SK-N-SH (cell line): ENCODE measurements around the gene EXOC6B.

Source experiments
- JUND ChIP-seq: IDR thresholded peaks from 2 replicates; pipeline ENCODE4 v1.4.0; 2012
- MEF2A ChIP-seq: IDR thresholded peaks from 2 replicates; pipeline ENCODE4 v1.4.0; 2012; ENCODE audit warnings: low read depth, borderline replicate concordance
- POLR2AphosphoS5 ChIP-seq: IDR thresholded peaks from 2 replicates; pipeline ENCODE4 v1.6.1; 2012; ENCODE audit warnings: low read depth, low read length
- SMC3 ChIP-seq: IDR thresholded peaks from 2 replicates; pipeline ENCODE4 v1.6.1; 2012; ENCODE audit warnings: low read depth, low read length, improper control_type of control experiment
- TF ChIP-seq, protein P1 (sequence below): fragments of 200-600 bp; sonication (generic); IDR thresholded peaks from 2 replicates; pipeline ENCODE4 v1.6.1; 2017; ENCODE audit warnings: antibody characterized with exemption, mild to moderate bottlenecking, moderate library complexity
- TF ChIP-seq, protein P2 (sequence below): IDR thresholded peaks from 2 replicates; pipeline ENCODE4 v1.6.1; 2012; ENCODE audit warnings: mild to moderate bottlenecking, low read depth, low read length, moderate library complexity
- TF ChIP-seq, protein P3 (sequence below): fragments of 150-350 bp; IDR thresholded peaks from 2 replicates; pipeline ENCODE4 v1.6.1; 2017; ENCODE audit warnings: antibody characterized with exemption, low read length, low read depth, borderline replicate concordance
- TF ChIP-seq, protein P4 (sequence below): IDR thresholded peaks from 2 replicates; pipeline ENCODE4 v1.4.0; 2012; ENCODE audit warnings: low read depth

DNA sequence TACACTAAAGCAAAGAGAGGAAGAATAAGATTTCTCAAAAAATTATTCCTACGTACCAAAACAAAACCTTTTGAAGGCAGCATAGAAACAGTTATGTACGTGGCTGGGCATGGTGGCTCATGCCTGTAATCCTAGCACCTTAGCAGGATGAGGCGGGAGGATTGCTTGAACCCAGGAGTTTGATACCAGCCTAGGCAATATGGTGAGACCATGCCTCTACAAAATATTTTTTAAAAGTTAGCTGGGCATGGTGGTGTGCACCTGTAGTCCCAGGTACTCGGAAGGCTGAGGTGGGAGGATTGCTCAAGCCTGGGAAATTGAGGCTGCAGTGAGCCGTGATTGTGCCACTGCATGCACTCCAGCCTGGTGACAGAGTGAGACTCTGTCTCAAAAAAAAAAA is 663.3 kb downstream of the EXOC6B start:
- TF ChIP-seq, protein P1, sequence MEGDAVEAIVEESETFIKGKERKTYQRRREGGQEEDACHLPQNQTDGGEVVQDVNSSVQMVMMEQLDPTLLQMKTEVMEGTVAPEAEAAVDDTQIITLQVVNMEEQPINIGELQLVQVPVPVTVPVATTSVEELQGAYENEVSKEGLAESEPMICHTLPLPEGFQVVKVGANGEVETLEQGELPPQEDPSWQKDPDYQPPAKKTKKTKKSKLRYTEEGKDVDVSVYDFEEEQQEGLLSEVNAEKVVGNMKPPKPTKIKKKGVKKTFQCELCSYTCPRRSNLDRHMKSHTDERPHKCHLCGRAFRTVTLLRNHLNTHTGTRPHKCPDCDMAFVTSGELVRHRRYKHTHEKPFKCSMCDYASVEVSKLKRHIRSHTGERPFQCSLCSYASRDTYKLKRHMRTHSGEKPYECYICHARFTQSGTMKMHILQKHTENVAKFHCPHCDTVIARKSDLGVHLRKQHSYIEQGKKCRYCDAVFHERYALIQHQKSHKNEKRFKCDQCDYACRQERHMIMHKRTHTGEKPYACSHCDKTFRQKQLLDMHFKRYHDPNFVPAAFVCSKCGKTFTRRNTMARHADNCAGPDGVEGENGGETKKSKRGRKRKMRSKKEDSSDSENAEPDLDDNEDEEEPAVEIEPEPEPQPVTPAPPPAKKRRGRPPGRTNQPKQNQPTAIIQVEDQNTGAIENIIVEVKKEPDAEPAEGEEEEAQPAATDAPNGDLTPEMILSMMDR, result no peak
- no peak for TF ChIP-seq MEF2A
- TF ChIP-seq JUND, result no peak
- TF ChIP-seq, protein P2, sequence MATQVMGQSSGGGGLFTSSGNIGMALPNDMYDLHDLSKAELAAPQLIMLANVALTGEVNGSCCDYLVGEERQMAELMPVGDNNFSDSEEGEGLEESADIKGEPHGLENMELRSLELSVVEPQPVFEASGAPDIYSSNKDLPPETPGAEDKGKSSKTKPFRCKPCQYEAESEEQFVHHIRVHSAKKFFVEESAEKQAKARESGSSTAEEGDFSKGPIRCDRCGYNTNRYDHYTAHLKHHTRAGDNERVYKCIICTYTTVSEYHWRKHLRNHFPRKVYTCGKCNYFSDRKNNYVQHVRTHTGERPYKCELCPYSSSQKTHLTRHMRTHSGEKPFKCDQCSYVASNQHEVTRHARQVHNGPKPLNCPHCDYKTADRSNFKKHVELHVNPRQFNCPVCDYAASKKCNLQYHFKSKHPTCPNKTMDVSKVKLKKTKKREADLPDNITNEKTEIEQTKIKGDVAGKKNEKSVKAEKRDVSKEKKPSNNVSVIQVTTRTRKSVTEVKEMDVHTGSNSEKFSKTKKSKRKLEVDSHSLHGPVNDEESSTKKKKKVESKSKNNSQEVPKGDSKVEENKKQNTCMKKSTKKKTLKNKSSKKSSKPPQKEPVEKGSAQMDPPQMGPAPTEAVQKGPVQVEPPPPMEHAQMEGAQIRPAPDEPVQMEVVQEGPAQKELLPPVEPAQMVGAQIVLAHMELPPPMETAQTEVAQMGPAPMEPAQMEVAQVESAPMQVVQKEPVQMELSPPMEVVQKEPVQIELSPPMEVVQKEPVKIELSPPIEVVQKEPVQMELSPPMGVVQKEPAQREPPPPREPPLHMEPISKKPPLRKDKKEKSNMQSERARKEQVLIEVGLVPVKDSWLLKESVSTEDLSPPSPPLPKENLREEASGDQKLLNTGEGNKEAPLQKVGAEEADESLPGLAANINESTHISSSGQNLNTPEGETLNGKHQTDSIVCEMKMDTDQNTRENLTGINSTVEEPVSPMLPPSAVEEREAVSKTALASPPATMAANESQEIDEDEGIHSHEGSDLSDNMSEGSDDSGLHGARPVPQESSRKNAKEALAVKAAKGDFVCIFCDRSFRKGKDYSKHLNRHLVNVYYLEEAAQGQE, result no peak
- no peak for TF ChIP-seq SMC3
- no peak for TF ChIP-seq POLR2AphosphoS5
- TF ChIP-seq, protein P3, sequence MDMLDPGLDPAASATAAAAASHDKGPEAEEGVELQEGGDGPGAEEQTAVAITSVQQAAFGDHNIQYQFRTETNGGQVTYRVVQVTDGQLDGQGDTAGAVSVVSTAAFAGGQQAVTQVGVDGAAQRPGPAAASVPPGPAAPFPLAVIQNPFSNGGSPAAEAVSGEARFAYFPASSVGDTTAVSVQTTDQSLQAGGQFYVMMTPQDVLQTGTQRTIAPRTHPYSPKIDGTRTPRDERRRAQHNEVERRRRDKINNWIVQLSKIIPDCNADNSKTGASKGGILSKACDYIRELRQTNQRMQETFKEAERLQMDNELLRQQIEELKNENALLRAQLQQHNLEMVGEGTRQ, result no peak
- TF ChIP-seq, protein P4, sequence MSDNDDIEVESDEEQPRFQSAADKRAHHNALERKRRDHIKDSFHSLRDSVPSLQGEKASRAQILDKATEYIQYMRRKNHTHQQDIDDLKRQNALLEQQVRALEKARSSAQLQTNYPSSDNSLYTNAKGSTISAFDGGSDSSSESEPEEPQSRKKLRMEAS, result no peak
